Eye (tissue), 1 donor: ENCODE results near the gene LPCAT2.

Source experiments
- DNase-seq: peaks from one replicate; pipeline ENCODE4 v3.0.0-alpha.2; 2015

LPCAT2 gene

DNA sequence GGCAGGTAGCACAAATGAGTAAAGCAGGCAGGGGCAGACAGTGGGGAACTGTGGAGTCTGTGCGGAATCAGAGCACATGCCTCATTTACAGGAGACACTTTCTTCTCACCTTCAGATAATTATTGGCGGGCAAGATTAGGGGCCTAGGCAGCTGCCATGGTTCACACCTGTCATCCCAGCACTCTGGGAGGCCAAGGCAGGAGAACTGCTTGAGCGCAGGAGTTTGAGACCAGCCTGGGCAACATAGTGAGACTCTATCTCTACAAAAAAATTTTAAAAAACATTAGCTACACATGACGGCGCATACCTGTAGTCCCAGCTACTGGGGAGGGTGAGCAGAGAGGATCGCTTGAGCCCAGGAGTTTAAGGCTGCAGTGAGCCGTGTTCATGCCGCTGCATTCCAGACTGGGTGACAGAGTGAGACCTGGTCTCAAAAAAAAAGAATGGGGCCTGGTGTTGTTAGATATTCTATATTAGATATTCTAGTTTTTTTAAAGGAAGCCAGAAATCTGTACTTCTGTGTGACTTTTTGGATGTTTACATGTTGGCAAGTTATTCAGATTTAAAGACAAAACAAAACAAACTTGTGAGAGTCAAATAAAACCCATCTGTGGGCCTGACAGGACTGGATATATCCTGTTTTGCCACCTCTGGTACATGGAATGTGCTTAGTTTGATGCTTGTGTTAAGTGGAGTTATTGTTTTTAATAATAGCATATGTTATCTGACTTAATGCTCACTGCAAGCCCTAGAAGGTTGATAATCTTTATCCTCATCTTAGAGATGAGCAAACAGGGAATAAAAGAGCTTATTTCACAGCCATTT is 4.9 kb upstream of the LPCAT2 start:
- DNase-seq: no peak

DNA sequence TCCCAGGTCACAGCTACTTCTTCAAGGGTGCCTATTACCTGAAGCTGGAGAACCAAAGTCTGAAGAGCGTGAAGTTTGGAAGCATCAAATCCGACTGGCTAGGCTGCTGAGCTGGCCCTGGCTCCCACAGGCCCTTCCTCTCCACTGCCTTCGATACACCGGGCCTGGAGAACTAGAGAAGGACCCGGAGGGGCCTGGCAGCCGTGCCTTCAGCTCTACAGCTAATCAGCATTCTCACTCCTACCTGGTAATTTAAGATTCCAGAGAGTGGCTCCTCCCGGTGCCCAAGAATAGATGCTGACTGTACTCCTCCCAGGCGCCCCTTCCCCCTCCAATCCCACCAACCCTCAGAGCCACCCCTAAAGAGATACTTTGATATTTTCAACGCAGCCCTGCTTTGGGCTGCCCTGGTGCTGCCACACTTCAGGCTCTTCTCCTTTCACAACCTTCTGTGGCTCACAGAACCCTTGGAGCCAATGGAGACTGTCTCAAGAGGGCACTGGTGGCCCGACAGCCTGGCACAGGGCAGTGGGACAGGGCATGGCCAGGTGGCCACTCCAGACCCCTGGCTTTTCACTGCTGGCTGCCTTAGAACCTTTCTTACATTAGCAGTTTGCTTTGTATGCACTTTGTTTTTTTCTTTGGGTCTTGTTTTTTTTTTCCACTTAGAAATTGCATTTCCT is 3.4 kb upstream of the LPCAT2 start:
- no peak for DNase-seq

DNA sequence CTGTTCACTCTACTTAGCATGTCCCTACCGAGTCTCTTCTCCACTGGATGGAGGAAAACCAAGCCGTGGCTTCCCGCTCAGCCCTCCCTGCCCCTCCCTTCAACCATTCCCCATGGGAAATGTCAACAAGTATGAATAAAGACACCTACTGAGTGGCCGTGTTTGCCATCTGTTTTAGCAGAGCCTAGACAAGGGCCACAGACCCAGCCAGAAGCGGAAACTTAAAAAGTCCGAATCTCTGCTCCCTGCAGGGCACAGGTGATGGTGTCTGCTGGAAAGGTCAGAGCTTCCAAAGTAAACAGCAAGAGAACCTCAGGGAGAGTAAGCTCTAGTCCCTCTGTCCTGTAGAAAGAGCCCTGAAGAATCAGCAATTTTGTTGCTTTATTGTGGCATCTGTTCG is 2.8 kb upstream of the LPCAT2 start:
- DNase-seq: no peak

DNA sequence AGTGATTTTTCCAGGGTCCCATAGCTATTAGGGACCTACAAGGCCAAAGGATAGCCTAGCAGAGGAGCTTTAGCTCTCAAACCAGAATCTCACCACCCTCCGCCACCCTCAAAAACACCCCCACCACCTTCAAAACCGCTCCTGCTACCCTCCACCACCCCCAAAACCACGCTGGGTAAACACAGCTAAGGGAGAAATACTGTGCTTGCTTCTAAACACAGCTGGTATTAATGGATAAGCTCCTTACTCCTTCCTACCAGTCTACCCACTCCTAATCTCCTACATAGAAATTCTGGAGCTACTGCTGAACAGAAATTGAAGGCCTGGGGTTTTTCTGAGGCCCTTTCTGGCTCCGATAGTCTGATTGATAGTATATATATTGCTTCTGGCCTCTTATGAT is 2.2 kb upstream of the LPCAT2 start:
- no peak for DNase-seq

DNA sequence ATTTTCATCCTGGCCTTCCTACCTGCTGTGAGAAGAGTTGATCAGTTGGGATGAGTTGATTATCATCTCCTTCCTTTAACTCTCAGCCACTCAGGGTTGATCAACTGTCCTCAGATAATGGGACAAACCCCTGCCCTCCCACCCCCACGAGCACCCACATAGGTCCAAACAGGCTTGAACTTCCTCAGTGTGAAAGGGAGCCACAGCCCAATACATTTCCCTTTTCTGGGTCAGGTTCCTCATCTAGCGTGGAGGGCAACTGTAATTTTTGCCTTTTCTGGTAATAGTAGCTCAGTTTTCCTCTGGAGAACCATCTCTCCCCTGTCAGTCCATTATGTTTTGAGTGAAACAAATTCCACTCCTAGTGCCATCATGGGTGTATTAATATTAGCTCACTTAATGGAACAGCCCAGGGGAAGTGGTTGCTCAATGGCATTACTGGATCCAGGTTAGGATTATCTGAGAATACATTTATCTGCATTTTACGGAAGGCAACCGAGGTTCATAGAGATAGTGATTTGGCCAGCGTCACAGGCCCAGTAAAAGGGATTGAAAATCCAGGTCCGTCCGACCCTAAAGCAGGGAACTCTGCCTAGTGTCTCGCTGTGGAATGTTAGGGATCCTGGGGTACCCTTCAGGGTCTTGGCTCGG is 476 bp upstream of the LPCAT2 start:
- no peak for DNase-seq

DNA sequence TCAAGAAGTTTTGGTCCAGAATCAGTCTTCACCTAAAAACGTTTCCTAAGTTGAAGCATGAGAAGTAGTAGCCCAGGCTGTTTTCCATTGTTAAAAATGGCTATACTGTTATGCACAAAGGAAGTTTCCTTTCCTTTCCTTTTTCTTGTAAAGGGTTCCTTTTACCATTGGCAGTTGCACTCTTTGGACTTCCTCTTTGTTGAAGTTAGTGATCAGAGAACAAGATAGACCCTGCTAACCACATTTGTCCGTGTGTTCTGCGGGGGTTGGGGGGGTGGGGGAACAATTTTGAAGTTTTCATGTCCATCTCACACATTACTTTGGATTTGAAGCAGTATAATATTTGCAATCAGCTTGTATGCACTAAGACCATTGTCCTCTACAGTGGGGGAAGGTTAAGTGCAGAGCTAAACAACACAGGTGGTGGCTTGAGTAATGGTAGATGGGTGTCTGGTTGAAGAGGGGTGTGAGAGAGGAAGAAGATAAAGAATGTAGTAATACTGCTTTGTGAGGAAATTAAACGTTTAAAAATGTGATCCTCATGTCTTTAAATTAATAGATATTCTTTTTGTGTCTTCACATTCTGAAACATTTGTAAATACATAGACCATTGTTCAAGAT is 1.4 kb downstream of the LPCAT2 start:
- DNase-seq: no peak

DNA sequence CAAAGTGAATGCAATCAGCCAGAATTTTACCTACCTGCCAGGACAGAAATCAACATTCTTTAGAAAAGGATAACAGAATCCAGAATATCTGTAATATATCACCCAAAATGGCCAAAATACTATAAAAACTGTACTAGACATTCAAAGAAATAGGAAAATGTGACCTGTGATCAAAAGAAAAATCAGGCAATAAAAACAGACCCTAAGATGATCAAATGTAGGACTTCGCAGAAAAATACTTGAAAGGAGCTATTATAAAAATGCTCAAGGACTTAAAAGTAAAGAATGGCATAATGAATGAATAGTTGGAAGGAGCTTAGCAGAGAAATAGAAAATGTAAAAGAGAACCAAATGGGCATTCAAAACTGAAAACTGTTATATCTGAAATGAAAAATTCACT is 4.1 kb downstream of the LPCAT2 start:
- DNase-seq: no peak

DNA sequence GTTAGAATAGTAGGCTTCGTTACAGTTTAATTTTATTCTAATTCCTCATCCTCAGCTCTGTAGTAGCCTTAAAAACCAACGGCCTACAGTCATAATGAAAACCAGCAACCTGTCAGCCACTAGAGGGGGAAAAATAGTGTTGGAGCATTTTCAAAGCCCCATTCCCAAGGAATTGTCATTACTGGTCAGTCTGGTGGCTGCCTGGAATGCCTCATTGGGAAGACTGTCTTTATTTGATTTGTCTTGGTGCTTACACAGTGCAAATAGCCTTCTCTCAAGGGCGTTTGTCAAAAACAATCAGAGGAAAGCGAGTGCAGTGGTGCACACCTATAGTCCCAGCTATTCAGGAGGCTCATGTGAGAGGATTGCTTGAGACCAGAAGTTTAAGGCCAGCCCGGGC is 4.7 kb downstream of the LPCAT2 start:
- DNase-seq: no peak

DNA sequence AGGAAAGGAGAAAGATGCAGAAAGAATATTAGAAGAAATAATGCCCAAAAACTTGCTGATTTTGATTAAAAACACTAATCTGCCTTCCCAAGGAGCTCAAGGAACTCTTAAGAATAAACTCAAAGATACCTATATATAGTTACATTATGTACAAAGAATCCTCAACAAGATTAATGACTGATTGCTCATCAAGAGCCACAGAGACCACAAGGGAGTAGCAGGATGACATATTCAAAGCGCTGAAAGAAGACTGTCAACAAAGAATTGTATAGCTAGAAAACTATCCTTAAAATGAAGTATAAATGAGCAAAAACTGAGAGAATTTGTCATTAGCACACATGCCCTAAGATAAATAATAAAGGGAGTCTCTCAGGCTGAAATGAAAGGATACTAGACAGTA is 6.2 kb downstream of the LPCAT2 start:
- DNase-seq: no peak

DNA sequence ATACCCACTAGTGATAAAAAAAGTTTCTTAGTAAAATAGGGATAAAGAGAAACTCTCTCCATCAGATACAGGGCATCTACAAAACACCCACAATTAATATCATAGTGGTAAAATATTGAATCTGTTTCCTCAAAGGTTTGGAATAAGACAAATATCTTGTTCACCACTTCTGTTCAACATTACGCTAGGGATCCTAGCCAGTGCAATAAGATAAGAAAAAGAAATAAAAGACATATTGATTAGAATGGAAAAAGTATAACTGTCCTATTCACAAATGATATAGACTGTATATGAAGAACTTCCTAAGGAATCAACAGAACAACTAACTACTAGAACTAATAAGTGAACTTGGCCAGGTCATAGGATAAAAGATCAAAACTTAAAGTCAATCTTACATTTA is 12.9 kb downstream of the LPCAT2 start:
- no peak for DNase-seq

DNA sequence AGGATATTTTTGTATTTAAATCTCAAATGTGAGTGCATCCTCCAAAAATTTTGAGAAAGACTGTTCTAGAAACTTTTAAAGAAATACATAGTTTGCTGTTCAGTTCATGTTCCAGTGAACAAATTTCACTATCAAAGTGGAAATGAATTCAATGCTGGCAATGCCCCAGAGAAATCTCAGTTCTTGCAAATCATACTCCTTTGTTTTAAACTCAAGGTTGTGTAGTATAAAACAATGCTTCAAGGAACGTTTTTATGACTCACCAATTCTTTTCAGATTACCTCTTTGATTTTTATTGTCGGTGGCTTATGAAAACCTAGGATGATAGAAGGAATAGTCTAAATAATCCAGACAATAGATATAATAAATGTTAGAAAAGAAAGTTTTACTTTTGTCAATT is 17.6 kb downstream of the LPCAT2 start:
- DNase-seq: no peak

DNA sequence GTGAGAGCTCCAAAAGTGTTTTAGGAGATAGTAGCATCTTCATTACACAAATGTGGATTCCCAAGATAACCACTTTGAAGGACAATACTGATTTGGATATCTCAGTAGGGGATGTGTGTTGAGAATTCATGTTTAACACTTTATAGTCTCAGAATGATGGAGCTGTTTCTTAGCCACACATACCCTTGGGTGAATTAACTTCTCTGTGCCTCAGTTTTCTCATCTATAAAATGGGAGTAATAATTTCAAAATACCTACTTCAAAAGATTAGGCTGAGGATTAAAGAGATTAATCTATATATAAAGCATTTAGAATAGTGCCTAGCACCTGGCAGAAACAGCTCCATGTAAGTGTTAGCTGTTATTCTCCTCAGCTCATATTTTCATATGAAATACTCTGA is 19.0 kb downstream of the LPCAT2 start:
- DNase-seq: no peak

DNA sequence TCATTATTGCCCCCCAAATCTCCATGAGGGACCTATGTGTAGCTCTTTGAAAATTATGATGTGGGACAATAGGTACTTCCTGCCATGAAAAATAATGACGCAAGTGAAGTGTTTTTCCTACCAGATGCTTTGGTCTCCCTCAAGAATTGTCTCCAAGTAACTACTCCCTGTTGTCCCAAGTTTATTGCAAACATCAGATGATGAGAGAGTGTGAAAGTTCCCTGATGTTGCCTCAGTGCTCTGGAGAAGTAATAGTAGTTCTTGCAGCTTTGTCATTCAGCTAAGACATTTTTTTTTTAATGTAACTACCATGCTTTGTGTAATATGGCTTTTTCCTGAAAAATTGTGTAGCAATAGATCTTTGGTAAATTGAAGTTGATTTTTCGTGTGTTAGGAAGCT is 20.1 kb downstream of the LPCAT2 start:
- no peak for DNase-seq

DNA sequence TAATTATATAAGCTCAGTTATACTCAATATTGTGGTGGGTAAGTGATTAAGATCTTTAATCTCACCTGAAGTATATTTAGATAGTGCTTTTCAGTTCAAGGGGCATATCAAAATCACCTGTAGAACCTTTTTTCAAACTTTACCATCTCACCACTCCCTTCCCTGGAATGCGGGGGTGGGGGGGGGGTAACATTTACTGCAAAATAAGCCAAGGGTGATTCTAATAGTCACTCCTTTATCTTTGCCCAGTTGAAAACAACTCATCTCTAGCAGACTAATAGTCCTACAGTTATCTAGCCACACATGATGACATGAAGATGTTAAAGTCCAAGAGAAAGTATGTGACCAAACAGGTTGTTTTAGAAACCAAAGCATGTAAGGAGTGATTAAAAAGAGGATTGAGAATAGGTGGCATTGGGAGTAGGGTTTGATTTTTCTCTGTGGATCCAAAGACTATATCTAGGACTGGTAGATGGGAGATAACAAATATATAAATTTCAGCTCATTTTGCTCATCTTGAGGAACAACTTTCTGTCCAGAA is 21.5 kb downstream of the LPCAT2 start:
- no peak for DNase-seq

DNA sequence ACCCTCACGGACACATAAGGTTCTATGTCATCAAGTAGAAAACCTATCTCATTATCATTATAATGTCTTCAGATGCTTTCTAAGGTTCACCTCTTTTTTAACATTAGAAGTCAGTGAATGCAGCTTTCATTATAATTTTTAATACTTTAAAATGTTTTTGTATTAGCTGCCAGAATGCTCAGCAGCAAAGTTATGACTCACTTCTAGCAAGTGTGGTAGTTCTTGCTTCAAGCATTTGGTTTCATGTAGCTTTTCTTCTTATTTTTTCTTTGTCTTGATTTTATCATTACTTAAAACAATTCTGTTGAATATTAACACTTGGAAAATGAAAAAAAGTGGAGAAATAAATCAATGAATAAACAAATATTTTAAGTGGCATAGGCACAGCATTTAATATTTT is 23.4 kb downstream of the LPCAT2 start:
- DNase-seq: no peak

DNA sequence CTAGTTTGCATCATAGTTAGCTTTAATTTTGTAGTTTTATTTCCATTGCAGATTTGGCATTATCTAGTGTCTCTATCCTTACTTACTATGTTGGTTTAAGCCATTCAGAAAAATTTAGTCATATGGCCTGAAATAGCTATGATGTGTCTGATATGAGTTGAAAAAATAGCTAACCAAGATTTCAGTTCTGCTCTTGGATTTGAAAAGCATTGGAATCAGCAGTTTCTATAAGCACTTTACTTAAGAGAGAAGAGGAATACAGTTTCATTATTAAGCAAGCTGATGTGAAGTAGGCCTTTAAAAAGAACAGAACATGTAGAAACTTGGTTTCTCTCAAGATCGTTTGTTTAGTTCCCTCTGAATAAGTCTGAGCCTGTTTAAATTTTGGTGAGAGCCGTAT is 25.9 kb downstream of the LPCAT2 start:
- no peak for DNase-seq

DNA sequence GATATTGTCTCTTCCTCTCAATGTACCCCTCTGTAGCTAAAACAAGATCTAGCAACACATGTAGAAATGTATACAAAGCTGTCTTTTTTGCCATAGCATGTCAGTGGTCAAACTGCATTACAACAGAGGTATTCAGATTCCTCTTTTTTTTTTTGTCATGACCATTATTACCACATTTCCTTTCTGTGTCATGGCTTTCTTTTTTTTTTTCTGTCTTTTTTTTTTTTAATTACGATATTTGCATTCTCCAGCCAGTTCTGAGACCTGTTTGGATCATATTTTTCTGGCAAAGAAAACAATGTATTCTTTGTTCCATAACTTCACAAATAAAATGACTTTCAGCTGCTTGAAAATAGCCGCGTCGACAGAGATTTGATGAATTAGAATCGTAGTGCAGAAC is 30.2 kb downstream of the LPCAT2 start:
- DNase-seq: no peak

DNA sequence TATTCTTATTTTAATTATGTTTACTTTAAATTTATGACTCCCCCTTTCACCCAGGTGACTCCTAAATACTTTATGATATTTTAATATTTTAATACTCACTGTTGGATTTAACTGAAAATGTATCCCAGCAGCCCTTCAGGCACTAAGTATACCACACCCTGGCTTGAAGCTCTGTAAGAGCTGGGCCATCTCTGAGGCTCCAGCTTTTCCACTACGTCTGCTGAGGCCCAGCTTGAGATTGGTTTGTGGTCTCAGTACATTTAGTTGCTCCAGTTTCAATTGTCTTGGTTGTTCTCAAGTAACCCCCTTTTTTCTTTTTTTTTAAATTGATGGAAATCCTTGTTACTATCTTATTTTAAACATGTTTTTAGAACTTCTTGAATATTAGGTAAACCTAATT is 30.6 kb downstream of the LPCAT2 start:
- DNase-seq: no peak

DNA sequence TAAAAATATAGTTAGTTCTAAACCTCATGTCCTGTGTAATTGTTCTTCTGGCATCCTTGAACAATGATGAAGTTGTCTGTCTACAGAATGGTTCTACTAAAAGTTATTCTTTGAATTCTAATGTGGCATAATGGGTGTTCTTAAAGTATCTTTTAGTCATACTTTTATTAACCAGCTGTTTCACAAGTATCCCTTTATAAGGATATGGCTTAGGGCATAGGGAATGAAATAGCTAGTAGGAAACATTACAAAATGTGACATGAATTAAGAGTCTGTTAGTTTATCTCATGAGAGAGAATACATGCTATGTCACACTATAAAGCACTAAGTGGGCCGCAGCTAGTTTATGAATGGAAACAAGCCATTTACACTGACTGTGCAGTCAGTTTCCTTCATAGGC is 31.3 kb downstream of the LPCAT2 start:
- DNase-seq: no peak

DNA sequence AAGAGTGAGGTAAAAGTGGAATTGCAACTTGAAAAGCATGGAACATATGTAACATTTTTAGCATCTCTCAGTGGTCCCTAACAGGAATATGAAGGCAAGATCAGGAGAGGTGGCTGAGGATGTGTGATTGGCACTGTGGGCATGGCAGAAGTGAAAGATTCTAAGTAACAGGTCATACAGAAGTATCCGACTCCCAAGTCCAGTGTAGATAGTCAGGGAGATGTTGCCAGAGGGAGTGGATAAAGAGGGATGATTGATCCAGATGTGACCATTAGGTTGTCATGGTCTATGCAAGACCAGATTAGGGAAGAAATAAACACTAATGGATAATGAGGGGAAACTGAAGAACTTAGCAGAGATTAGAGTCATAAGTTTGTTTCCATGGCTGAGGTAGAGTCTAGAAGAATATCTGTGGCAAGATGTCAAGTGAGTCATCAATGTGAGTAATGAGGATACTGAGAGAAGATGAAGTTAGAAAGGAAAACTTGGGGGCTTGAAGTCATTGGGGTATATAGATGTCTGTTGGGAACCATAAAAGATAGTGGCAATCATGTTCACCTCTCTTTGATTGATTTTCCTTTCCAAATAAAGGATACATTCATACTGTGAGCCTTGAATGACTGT is 33.7 kb downstream of the LPCAT2 start:
- no peak for DNase-seq

DNA sequence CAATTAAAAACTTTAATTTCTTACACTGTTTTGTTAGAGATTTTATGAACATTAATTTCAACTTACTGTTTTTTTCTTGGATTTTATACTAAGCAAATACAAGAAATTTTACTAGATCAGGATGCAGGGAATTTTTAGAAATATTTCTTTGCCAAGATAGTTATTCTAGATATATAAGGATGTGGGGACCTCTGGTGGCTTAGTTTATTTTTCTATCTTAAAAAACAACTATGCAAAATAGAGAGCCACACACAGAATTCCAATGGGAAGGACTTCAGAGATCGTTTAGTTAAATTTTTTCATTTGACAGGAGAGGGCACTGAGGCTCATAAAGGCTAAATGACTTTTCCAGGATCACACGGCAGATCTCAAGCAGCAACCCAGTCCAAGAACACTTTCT is 34.6 kb downstream of the LPCAT2 start:
- DNase-seq: peak; percentile 61

DNA sequence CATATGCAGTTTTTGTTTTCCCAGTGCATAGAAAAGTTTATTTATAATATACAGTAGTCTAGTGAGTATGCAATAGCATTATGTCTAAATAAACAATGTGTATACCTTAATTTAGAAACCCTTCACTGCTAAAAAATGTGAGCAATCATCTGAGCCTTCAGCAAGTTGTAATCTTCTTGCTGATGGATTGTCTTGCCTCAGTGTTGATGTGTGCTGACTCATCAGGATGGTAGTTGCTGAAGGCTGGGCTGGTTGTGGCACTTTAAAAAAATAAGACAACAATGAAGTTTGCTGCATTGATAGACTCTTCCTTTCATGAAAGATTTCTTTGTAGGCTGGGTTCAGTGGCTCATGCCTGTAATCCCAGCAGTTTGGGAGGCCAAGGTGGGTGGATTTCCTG is 43.7 kb downstream of the LPCAT2 start:
- no peak for DNase-seq

DNA sequence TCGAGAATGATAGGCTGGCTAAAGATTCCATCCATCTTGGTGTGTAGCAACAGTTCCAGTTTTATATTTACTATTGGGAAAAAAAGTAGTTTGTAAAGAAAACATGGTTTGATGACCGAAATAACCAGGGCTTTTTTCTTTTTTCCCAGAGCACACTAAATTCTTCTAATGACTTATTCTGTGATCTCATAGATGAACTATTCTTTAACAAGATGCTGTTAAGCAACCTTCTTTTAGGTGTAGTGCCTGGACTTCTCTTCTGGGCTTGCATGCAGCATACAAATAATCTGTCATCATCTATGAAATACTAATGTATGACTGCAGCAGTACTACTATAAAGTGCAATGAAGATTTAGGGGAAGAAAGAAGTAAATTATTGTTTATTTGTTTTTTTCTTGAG is 46.6 kb downstream of the LPCAT2 start:
- DNase-seq: no peak
